GM23338 (cell line): ENCODE data around the gene CERS1.

Source experiments
- CREB1 ChIP-seq: fragments of 250-450 bp; sonication (Bioruptor Pico); IDR thresholded peaks from 2 replicates; pipeline ENCODE4 v1.5.0; 2020; ENCODE audit warnings: low read depth, mild to moderate bottlenecking, moderate library complexity
- CTCF ChIP-seq, 2 experiments: fragments of 200-600 bp in 1 of 2; sonication (generic) in 1 of 2; conservative IDR thresholded peaks; 2 replicates each; pipeline versions ENCODE4 v1.5.1 to v1.6.1; 2016 to 2017; ENCODE audit warnings: antibody characterized with exemption in 2 of 2, low read depth in 2 of 2, mild to moderate bottlenecking in 2 of 2, moderate library complexity in 1 of 2
- ZNF331 ChIP-seq: fragments of 250-450 bp; sonication (Bioruptor Pico); IDR thresholded peaks from 2 replicates; pipeline ENCODE4 v1.5.0; 2020; ENCODE audit warnings: low read depth, mild to moderate bottlenecking, moderate library complexity

- TF ChIP-seq CTCF (conservative IDR thresholded peaks at IDR 0.05; ENCODE audit: low read depth in 2 of 2): no peak
- no peak for TF ChIP-seq ZNF331
- no peak for TF ChIP-seq CREB1 (CRISPR knock-in tag)
These were observed at the start of gene CERS1 for GRCh38 chr19:18895824-18896341.
